AG09309 (cell line): ENCODE results near the gene GART.

ENCODE experiments used
- DNase-seq: peaks from one replicate; pipeline ENCODE4 v3.0.0-alpha.2; 2010; ENCODE audit warnings: low read depth
- H3K4me3 ChIP-seq: 2 replicates; pipeline ENCODE4 v1.5.1; 2011; ENCODE audit warnings: mild to moderate bottlenecking, low read depth, low read length, moderate library complexity; ENCODE audit not compliant: control insufficient read depth
- CTCF ChIP-seq: IDR thresholded peaks from 2 replicates; pipeline ENCODE4 v1.5.1; 2011; ENCODE audit warnings: mild to moderate bottlenecking, low read depth, low read length, inconsistent platforms; ENCODE audit not compliant: insufficient read depth, control insufficient read depth; ENCODE audit errors: missing control alignments

GART gene

GRCh38 chr21:33541756-33542639 is at the start of gene GART:
Gene GART, minus strand, starts transcription at chr21:33542117. Its CDS starts 2,802 bp downstream, at chr21:33539315.
- TF ChIP-seq CTCF: no peak
- no peak for DNase-seq
- peak within 1 kb of the TSS; percentile 76 for H3K4me3 ChIP-seq

- no peak for TF ChIP-seq CTCF
- DNase-seq: peak; percentile 29
- H3K4me3 ChIP-seq: peak within 1 kb of the TSS; percentile 76
Measured at GRCh38 chr21:33588485-33589335, 46.8 kb upstream of the GART start, which contains the start of gene DONSON. Gene DONSON, minus strand, starts transcription at chr21:33588684. Its CDS starts 43 bp downstream, at chr21:33588641.

GRCh38 chr21:33587792-33588484 is 46.0 kb upstream of the GART start:
- peak overlapping the region; percentile 76 for H3K4me3 ChIP-seq
- DNase-seq: no peak

GRCh38 chr21:33586927-33587326 is 45.0 kb upstream of the GART start:
- TF ChIP-seq CTCF: no peak
- DNase-seq: no peak
- no peak overlapping the region for H3K4me3 ChIP-seq

More at GRCh38 chr21:33587792-33588484, 46.0 kb upstream of the GART start:
- no peak for TF ChIP-seq CTCF

- no peak for TF ChIP-seq CTCF
- H3K4me3 ChIP-seq: no peak overlapping the region
- DNase-seq: no peak
Measured at GRCh38 chr21:33584455-33584854, 42.5 kb upstream of the GART start.

GRCh38 chr21:33578959-33579542 is 37.1 kb upstream of the GART start:
- TF ChIP-seq CTCF: no peak
- DNase-seq: no peak
- no peak overlapping the region for H3K4me3 ChIP-seq
